ENCODE results near the gene EIF4EBP2. TPM values are rescaled to one million over a fixed set of nuclear protein-coding genes. Genes with fewer than 3 reads are reported as not detected.

EIF4EBP2 gene
- total RNA-seq, 4 donors from 2014 or later, result 55.6 to 71.2 (median 67.6) TPM

GRCh38 chr10:70417568-70417967 lies 13.6 kb downstream of the EIF4EBP2 start:
- Histone ChIP-seq H3K27me3 (no peaks in the 10 kb centered on the region), H3K4me1 (no peaks in the 10 kb centered on the region), H3K4me3 (replicated peaks in 1 of 3) (no peak overlapping the region), H3K27ac (no peak overlapping the region), H3K36me3 (peaks cover 25 to 27% of the 10 kb centered on the region in 2 donors), H3K9me3 (no peaks in the 10 kb centered on the region)
- DNase-seq, result no peak
- WGBS, 2 donors, result 97 to 98% methylated on average over 1 of the region's 1 CpG
- no peak for TF ChIP-seq POLR2A (IDR thresholded peaks at IDR 0.05)
- no peak for TF ChIP-seq CTCF (IDR thresholded peaks at IDR 0.05)
- intact Hi-C loops (cut with DNase I), result no loop called here

GRCh38 chr10:70418229-70418628 lies 14.3 kb downstream of the EIF4EBP2 start:
- Histone ChIP-seq H3K27ac (no peak overlapping the region), H3K36me3 (peaks cover 32% of the 10 kb centered on the region in 2 donors), H3K9me3 (no peaks in the 10 kb centered on the region), H3K27me3 (no peaks in the 10 kb centered on the region), H3K4me3 (replicated peaks in 1 of 3) (no peak overlapping the region), H3K4me1 (no peaks in the 10 kb centered on the region)
- intact Hi-C loops (cut with DNase I), result no loop called here
- no peak for DNase-seq
- 81 to 88% methylated on average over 1 of the region's 1 CpG for WGBS, 2 donors
- no peak for TF ChIP-seq CTCF (IDR thresholded peaks at IDR 0.05)

GRCh38 chr10:70418713-70419112 lies 14.8 kb downstream of the EIF4EBP2 start:
- TF ChIP-seq CTCF (IDR thresholded peaks at IDR 0.05), result no peak
- no peak for TF ChIP-seq POLR2A (IDR thresholded peaks at IDR 0.05)
- peaks cover 34 to 37% of the 10 kb centered on the region in 2 donors for H3K36me3 ChIP-seq
- H3K27ac ChIP-seq, result no peak overlapping the region
- intact Hi-C loops (cut with DNase I), result no loop called here
- H3K9me3 ChIP-seq, result no peaks in the 10 kb centered on the region
- 98% methylated on average over 3 of the region's 3 CpGs for WGBS, 2 donors
- H3K27me3 ChIP-seq, result no peaks in the 10 kb centered on the region
- DNase-seq, result no peak
- no peaks in the 10 kb centered on the region for H3K4me1 ChIP-seq
- no peak overlapping the region for H3K4me3 ChIP-seq (replicated peaks in 1 of 3)

GRCh38 chr10:70424320-70424719 lies 20.4 kb downstream of the EIF4EBP2 start:
- H3K9me3 ChIP-seq, result no peaks in the 10 kb centered on the region
- no peak overlapping the region for H3K4me3 ChIP-seq (replicated peaks in 1 of 3)
- no peaks in the 10 kb centered on the region for H3K27me3 ChIP-seq
- intact Hi-C loops (cut with DNase I), result no loop called here
- no peak for TF ChIP-seq POLR2A (IDR thresholded peaks at IDR 0.05)
- no peak for TF ChIP-seq CTCF (IDR thresholded peaks at IDR 0.05)
- no peaks in the 10 kb centered on the region for H3K4me1 ChIP-seq
- WGBS, 2 donors, result 88 to 92% methylated on average over 3 of the region's 3 CpGs
- DNase-seq, result no peak
- no peak overlapping the region for H3K27ac ChIP-seq
- peaks cover 58 to 69% of the 10 kb centered on the region in 2 donors for H3K36me3 ChIP-seq

- TF ChIP-seq CTCF (IDR thresholded peaks at IDR 0.05), result no peak
- no peak for TF ChIP-seq POLR2A (IDR thresholded peaks at IDR 0.05)
- Histone ChIP-seq H3K4me3 (replicated peaks in 1 of 3) (no peak overlapping the region), H3K27ac (no peak overlapping the region), H3K4me1 (peaks cover 2 to 4% of the 10 kb centered on the region in 2 donors), H3K27me3 (no peaks in the 10 kb centered on the region), H3K36me3 (peaks cover 56 to 64% of the 10 kb centered on the region in 2 donors), H3K9me3 (no peaks in the 10 kb centered on the region)
- no peak for DNase-seq
- intact Hi-C loops (cut with DNase I), result no loop called here
- 91 to 94% methylated on average over 3 of the region's 3 CpGs for WGBS, 2 donors
Measured at GRCh38 chr10:70425096-70425495, 21.2 kb downstream of the EIF4EBP2 start.

Data from thyroid gland (tissue), 4 donors.